Suppressor macrophage (primary cell): ENCODE data around the gene RALGAPA2.

Experiments used
- DNase-seq, 4 experiments: peaks; one replicate each; pipeline ENCODE4 v3.0.0-alpha.2; 2020 to 2022

RALGAPA2 gene

GRCh38 chr20:20530428-20531151 is 181.9 kb downstream of the RALGAPA2 start:
- no peak for DNase-seq

GRCh38 chr20:20529597-20529996 is 182.8 kb downstream of the RALGAPA2 start:
- DNase-seq, result no peak

GRCh38 chr20:20528861-20529260 is 183.6 kb downstream of the RALGAPA2 start:
- DNase-seq, result no peak

- no peak for DNase-seq
Measured at GRCh38 chr20:20527661-20528060, 184.8 kb downstream of the RALGAPA2 start.

GRCh38 chr20:20525756-20526155 is 186.7 kb downstream of the RALGAPA2 start:
- no peak for DNase-seq

GRCh38 chr20:20525214-20525613 is 187.2 kb downstream of the RALGAPA2 start:
- no peak for DNase-seq

- DNase-seq, result no peak
Measured at GRCh38 chr20:20524756-20525155, 187.7 kb downstream of the RALGAPA2 start.

- DNase-seq, result no peak
Measured at GRCh38 chr20:20521736-20522135, 190.7 kb downstream of the RALGAPA2 start.

GRCh38 chr20:20520776-20521175 is 191.7 kb downstream of the RALGAPA2 start:
- DNase-seq, result no peak

- no peak for DNase-seq
Measured at GRCh38 chr20:20519269-20519668, 193.2 kb downstream of the RALGAPA2 start.

- no peak for DNase-seq
Measured at GRCh38 chr20:20518263-20518662, 194.2 kb downstream of the RALGAPA2 start.

GRCh38 chr20:20517296-20517695 is 195.1 kb downstream of the RALGAPA2 start:
- no peak for DNase-seq

GRCh38 chr20:20513720-20514119 is 198.7 kb downstream of the RALGAPA2 start:
- no peak for DNase-seq

- no peak for DNase-seq
Measured at GRCh38 chr20:20505554-20505953, 206.9 kb downstream of the RALGAPA2 start.

- no peak for DNase-seq
Measured at GRCh38 chr20:20503777-20504530, 208.5 kb downstream of the RALGAPA2 start.

- no peak for DNase-seq
Measured at GRCh38 chr20:20501128-20501527, 211.3 kb downstream of the RALGAPA2 start.

GRCh38 chr20:20500312-20500711 is 212.1 kb downstream of the RALGAPA2 start:
- DNase-seq, result no peak

- DNase-seq, result no peak
Measured at GRCh38 chr20:20499439-20499838, 213.0 kb downstream of the RALGAPA2 start.

GRCh38 chr20:20498076-20498861 is 214.2 kb downstream of the RALGAPA2 start:
- DNase-seq, result no peak

GRCh38 chr20:20497242-20497978 is 215.0 kb downstream of the RALGAPA2 start:
- no peak for DNase-seq

GRCh38 chr20:20495729-20496503 is 216.5 kb downstream of the RALGAPA2 start:
- no peak for DNase-seq

- DNase-seq, result no peak
Measured at GRCh38 chr20:20493701-20494100, 218.7 kb downstream of the RALGAPA2 start.
